ENCODE measurements around the gene KRT76. TPM values are rescaled to one million over a fixed set of nuclear protein-coding genes. Genes with fewer than 3 reads are reported as not detected.

Gene KRT76
- total RNA-seq, 1 experiment from 2014 or later = not detected

DNA sequence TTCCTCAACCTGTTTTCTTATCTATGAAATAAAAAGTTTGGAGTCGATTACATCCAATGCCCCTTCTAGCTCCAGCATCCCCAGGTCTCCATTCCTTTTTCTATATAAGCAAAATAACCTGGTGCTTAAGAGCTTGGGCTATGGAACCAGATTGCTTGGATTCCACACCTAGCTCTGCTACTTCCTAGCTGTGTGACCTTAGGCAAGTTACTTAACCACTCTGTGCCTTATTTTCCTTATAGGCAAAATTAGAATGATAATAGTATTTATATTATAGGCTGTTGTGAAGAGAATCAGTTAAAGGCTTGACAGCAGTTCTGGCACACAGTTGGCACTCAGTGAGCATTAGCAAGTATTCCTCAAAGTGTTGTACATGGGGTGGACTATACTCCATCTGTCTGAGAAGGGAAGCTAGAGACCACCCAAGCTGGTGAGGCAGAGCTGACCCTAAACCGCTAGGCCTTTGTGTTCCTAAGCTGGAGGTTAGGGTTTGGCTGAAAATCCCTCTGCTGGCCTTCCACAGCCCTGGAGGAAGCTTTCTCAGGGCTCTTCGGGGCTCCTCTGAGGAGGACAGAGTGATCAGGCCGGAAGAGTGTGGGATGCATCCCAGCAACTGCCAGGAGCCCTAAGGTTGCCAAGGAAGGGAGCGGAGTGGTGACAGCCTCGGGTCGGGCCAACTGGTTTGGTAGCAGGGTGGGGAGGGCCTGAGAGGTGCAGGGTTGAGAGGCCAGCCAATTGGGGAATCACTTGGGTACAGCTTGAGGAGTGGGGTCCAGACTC is 42.8 kb upstream of the KRT76 start:
- peaks cover 15% of the 10 kb centered on the region for H3K4me1 Mint-ChIP-seq (ENCODE audit: low read depth, unreplicated experiment)
- H3K36me3 Mint-ChIP-seq (ENCODE audit: insufficient read depth, unreplicated experiment) = no peaks in the 10 kb centered on the region
- peaks cover 33% of the 10 kb centered on the region for H3K27me3 Mint-ChIP-seq (ENCODE audit: unreplicated experiment)
- no peak for DNase-seq
- BruUV-seq (replicated peaks) = no TSS peak
- CTCF ChIA-PET = no interaction called here
- intact Hi-C loops (cut with micrococcal nuclease; ENCODE audit: unreplicated experiment) = no loop called here
- TF ChIP-seq, protein P1, sequence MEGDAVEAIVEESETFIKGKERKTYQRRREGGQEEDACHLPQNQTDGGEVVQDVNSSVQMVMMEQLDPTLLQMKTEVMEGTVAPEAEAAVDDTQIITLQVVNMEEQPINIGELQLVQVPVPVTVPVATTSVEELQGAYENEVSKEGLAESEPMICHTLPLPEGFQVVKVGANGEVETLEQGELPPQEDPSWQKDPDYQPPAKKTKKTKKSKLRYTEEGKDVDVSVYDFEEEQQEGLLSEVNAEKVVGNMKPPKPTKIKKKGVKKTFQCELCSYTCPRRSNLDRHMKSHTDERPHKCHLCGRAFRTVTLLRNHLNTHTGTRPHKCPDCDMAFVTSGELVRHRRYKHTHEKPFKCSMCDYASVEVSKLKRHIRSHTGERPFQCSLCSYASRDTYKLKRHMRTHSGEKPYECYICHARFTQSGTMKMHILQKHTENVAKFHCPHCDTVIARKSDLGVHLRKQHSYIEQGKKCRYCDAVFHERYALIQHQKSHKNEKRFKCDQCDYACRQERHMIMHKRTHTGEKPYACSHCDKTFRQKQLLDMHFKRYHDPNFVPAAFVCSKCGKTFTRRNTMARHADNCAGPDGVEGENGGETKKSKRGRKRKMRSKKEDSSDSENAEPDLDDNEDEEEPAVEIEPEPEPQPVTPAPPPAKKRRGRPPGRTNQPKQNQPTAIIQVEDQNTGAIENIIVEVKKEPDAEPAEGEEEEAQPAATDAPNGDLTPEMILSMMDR (IDR thresholded peaks at IDR 0.05; ENCODE audit: unreplicated experiment) = no peak
- no peak overlapping the region for H3K4me3 Mint-ChIP-seq (ENCODE audit: low read depth, unreplicated experiment)
- H3K9me3 Mint-ChIP-seq (ENCODE audit: low read depth, unreplicated experiment) = no peaks in the 10 kb centered on the region
- H3K27ac Mint-ChIP-seq (ENCODE audit: unreplicated experiment) = no peak overlapping the region

DNA sequence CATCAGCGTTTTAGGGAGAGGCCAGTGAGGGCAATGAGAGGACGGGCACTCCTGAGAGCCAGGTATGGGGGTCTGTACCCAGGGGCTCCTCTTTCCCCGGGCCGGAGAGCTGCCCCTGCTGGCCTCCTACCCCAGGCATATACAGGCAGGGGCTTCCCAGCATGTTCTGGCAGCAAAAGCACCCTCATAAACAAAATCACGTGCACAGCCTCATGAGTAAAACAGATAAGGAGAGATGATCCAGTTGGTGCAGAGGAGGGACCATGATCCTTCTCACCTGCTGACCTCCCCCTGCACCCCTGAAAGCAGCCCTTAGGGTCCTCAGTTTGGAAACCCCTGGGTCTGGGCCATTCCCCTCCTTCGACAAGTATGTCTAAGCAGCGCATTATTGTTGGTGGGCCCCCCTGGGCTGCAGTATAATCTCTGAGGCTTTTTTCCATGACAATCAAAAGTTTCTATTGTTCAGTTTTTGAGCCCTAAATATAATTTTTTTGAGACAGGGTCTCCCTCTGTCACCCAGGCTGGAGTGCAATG is 41.8 kb upstream of the KRT76 start:
- Mint-ChIP-seq H3K27me3 (ENCODE audit: unreplicated experiment) (peaks cover 42% of the 10 kb centered on the region), H3K36me3 (ENCODE audit: insufficient read depth, unreplicated experiment) (no peaks in the 10 kb centered on the region), H3K9me3 (ENCODE audit: low read depth, unreplicated experiment) (no peaks in the 10 kb centered on the region), H3K27ac (ENCODE audit: unreplicated experiment) (no peak overlapping the region), H3K4me3 (ENCODE audit: low read depth, unreplicated experiment) (no peak overlapping the region), H3K4me1 (ENCODE audit: low read depth, unreplicated experiment) (peaks cover 23% of the 10 kb centered on the region)
- DNase-seq = no peak
- BruUV-seq (replicated peaks) = no TSS peak
- intact Hi-C loops (cut with micrococcal nuclease; ENCODE audit: unreplicated experiment) = no loop called here
- CTCF ChIA-PET = no interaction called here
- TF ChIP-seq, protein P1 (IDR thresholded peaks at IDR 0.05; ENCODE audit: unreplicated experiment) = no peak

- CTCF ChIA-PET = no interaction called here
Observed at GRCh38 chr12:52818388-52818787, 41.2 kb upstream of the KRT76 start.

DNA sequence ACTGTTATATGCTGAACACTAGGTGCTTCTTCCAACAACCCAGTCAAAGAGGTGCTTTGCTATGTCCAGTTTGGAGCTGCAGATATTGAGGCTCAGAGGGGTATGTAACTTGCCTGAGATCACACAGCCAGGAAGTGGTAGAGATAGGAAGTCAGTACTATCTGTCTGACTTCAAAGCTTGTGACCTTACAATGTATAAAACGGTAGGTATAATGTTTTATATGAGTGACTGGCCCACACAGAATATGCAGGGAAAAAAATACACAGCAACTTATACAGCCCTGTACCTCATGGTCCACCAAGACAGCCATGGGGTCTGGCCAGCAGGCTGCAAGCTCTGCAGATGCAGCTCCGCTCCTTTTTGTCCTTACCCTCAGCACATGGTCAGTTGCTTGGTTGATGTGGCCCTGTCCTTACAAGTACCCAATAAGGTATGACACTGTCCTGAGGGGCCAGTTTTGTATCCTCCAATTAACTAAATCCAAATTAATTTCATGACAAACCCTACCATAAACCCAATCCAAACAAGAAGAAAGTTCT is 40.6 kb upstream of the KRT76 start:
- TF ChIP-seq, protein P1 (IDR thresholded peaks at IDR 0.05; ENCODE audit: unreplicated experiment) = no peak
- DNase-seq = no peak
- Mint-ChIP-seq H3K27ac (ENCODE audit: unreplicated experiment) (no peak overlapping the region), H3K27me3 (ENCODE audit: unreplicated experiment) (peaks cover 46% of the 10 kb centered on the region), H3K36me3 (ENCODE audit: insufficient read depth, unreplicated experiment) (no peaks in the 10 kb centered on the region), H3K4me3 (ENCODE audit: low read depth, unreplicated experiment) (no peak overlapping the region), H3K4me1 (ENCODE audit: low read depth, unreplicated experiment) (peaks cover 19% of the 10 kb centered on the region), H3K9me3 (ENCODE audit: low read depth, unreplicated experiment) (no peaks in the 10 kb centered on the region)
- CTCF ChIA-PET = no interaction called here
- intact Hi-C loops (cut with micrococcal nuclease; ENCODE audit: unreplicated experiment) = no loop called here
- no TSS peak for BruUV-seq (replicated peaks)

More at GRCh38 chr12:52818388-52818787, 41.2 kb upstream of the KRT76 start:
- Mint-ChIP-seq H3K4me1 (ENCODE audit: low read depth, unreplicated experiment) (peaks cover 23% of the 10 kb centered on the region), H3K27ac (ENCODE audit: unreplicated experiment) (no peak overlapping the region), H3K9me3 (ENCODE audit: low read depth, unreplicated experiment) (no peaks in the 10 kb centered on the region), H3K27me3 (ENCODE audit: unreplicated experiment) (peaks cover 46% of the 10 kb centered on the region), H3K4me3 (ENCODE audit: low read depth, unreplicated experiment) (no peak overlapping the region), H3K36me3 (ENCODE audit: insufficient read depth, unreplicated experiment) (no peaks in the 10 kb centered on the region)
- BruUV-seq (replicated peaks) = no TSS peak
- intact Hi-C loops (cut with micrococcal nuclease; ENCODE audit: unreplicated experiment) = no loop called here
- DNase-seq = no peak
- TF ChIP-seq, protein P1 (IDR thresholded peaks at IDR 0.05; ENCODE audit: unreplicated experiment) = no peak

All from Calu3 (cell line).